DLD1 (cell line): Measurements from ENCODE around the gene CHAF1B.
"Not testable (repeated sequence)": the region's sequence is repeated elsewhere in the genome, so short reads cannot be mapped to it uniquely, and the experiment has no call there.

ENCODE experiments used
- in situ Hi-C: cut with HindIII; loops from 2 replicates; pipeline ENCODE4 v1.10.0; 2017; ENCODE audit warnings: low sequenced_read_pairs

Gene CHAF1B

DNA sequence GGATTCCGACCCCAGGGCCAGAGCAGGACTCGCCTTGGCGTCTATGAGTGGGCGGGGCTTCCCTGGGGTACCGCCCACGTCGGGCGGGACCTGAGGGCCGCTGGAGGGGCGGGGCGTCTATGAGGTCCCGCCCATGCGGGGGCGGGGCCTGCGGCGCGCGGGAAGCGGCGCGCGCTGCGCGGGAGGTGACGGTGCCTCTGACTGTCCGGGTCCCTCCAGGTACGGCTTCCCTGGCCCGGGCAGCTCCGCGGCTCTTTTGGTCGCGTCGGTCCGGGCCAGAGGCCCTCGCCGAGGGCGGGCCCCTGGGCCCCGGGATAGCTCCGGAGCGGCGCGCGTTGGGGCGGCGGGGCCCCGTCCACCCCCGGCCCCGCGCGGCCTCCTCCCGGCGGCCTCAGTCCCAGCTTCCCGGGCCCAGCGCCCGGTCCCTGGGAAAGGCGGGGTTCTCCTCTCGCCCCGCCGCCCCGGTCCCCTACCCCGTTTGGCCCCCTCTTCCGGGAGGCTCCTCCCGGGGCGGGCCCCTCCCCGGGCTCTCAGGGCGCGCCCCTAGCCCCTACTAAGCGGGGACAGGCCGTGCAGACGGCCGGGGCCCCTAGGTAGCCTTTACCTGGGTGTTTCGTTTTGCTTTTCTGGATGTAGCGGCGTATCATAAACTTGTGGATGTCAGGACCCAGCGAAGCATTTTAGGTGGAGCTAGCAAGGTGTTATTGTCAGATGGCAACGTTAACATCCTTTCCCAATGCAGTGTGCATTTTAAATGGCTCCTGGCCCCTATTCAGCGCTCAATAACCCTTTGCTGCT is at the start of gene CHAF1B:
TSS of gene CHAF1B (plus strand) at position 160 of the 798 bp plus-strand sequence. CDS start 745 bp downstream, outside the sequence.
- in situ Hi-C loops, result no loop called here

DNA sequence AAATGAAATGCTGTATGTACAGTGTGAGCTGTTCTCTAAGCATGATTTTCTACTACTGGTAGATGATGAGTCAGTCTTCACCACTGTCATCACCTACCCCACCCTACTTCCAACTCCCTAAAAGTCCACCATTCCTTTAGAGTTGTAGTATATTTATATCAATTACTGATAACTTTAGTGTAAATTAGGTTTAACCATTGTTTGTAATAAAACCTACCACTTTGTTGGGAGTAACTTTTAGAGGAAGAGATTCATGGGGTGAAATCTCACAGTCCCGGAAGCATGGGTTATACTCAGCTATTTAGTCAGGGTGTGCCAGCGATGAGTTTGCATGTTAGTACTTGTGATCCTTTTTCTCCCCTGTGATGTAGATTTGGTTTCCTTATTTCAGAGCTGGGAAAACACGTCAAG is 48.1 kb upstream of the CHAF1B start:
- in situ Hi-C loops, result no loop called here

DNA sequence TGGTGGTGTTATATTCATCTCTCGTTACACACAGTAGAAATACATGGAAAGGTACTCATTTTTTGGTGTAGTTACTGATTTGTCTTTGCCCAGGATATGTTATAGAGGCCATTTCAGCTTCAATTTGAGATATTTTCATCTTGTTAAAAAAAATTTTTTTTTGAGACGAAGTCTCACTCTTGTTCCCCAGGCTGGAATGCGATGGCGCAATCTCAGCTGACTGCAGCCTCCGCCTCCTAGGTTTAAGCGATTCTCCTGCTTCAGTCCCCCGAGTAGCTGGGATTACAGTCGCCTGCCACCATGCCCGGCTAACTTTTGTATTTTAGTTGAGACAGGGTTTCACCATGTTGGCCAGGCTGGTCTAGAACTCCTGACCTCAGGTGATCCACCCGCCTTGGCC is 46.2 kb upstream of the CHAF1B start:
- in situ Hi-C loops, result no loop called here

DNA sequence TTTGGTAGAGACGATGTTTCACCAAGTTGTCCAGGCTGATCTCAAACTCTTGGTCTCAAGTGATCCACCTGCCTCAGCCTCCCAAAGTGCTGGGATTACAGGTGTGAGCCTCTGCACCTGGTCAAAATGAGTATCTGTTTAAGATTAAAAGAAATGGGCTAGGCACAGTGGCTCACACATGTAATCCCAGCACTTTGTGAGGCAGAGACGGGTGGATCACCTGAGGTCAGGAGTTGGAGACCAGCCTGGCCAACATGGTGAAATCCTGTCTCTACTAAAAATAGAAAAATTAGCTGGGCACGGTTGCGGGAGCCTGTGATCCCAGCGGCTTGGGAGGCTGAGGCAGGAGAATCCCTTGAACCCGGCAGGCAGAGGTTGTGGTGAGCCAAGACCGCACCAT is 42.6 kb upstream of the CHAF1B start:
- in situ Hi-C loops, result not testable (repeated sequence)

DNA sequence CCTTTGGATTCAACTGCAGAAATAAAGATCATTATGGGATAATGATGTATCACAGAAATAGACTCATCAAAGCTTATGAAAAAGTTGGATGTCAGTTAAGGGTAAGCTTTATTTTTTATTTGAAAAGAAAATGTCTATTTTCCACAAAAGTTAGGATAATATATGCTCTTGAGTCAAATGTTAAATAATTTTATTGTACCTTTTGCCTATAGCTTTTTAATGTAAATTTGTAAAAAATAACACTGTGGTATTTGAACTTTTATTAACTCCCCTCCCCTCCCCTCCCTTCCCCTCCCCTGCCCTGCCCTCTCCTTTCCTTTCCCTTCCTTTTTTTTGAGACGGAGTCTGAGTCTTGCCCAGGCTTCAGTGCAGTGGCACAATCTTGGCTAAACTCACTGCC is 40.3 kb upstream of the CHAF1B start:
- in situ Hi-C loops, result no loop called here

DNA sequence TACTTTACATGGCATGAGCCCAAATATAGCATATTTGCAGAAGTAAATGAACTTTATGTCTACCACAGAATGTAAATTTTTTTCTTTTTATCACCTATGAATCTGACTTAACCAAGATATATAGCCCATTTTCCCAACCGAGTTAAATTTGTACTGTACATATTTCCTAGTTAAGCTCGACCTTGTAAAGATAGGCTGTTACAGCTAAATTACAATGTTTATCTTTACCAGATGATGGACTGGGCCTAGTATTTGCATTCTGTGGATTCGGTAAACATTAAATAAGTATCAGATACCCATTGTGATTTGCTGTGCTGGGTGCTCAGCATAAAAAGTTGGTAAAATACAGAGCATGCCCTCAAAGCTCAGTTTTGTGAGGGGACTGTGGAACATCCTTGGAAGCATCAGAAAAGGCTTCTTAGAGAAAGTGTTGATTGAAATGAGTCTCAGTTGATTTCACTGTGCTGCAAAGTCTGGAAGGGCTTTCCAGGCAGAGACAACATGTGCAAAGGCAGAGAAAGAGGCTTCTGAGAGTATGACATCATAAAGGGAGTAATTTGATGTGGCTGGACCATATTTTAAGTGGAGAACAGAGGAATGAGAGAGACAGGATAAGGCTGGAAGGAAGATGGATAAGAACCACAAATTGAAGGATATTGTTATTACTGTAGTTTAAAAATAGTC is 37.8 kb upstream of the CHAF1B start:
- in situ Hi-C loops, result no loop called here

DNA sequence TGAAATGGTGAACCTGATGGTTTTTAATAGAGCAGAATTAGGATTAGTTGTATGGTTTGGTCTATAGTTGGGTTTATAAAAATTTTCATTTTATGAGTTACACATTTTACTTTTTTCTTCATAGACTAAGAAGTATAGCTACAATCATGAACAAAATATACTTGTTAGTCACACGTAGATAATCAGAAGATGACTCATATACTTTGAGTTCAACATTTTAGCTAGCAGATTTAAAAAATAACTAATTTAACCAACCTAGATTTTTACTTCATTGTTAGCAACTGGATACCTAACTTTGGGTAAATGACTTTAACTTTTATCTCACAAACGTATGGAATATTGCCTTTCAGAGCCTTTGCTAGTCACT is 37.2 kb upstream of the CHAF1B start:
- in situ Hi-C loops, result no loop called here

DNA sequence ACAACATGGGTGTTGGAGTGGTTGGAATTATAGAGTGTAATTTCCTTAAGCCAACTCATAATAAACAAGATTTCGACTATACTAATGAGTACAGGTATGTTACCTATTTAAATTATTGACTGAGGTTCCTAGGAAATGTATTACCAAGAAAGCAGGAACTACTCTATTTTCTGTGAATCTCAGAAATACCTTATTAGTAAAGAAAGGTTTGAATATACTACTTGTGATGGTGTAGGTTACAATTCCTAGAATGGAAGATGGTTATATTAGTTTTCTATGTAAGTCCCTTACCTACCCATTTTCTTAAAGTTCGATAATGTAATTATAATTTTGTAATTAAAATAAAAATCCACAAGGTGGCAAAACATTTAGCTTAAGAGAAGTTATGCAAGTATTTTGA is 35.9 kb upstream of the CHAF1B start:
- in situ Hi-C loops, result no loop called here

DNA sequence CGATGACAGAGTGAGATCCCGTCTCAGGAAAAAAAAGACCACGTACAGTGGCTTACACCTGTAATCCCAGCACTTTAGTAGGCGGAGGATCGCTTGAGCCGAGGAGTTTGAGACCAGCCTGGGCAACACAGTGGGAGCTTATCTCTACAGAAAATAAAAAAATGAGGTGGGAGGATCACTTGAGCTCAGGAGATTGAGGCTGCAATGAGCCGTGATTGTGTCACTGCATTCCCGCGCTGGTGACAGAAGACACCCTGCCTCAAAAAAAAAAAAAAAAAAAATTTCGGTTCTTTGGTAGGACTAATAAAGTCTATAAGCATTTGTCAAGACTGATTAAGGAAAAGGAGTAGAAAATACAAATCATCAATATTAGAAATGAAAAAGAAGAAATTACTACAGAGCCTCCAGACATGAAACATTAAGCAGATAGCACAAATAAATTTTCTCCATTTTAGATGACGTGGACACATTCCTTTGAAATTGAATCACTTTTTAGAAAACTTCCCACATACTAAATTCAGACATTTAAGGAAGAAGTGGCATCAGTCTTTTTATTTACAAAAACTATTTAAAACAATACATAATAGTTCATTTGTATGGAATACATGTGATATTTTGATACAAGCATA is 34.8 kb upstream of the CHAF1B start:
- in situ Hi-C loops, result no loop called here

DNA sequence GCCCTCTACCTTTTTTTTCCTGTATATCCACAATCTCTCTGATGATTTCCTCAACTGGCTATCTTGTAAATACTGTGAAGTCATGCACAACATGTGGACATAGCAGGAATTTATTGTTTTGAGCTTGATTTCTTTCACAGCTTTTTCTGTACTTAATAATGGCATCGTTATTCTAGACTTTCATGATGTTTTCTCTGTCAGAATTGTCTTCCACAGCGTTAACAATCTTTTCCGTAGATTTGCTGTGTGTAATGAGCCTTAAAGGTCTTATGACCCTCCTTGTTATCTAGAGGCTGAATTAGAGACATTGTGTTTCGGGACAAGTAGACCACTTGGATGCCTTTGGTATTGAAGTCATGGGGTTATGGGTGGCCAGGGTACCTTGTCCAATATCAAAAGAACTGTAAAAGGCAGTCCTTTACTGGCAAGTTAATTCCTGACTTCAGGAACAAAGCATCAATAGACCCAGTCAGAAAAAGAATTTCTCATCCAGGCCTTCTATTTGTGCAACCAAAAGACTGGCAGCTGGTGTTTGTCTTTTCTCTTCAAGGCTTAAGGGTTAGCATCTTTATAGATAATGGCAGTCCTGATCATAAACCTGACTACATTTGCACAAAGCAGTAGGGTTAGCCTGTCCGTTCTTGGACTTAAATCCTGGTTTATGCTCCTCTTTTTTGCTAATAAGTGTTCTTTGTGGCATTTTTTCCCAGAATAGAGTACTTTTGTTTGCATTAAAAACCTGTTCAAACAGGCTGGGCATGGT is 30.1 kb upstream of the CHAF1B start:
- in situ Hi-C loops, result no loop called here

DNA sequence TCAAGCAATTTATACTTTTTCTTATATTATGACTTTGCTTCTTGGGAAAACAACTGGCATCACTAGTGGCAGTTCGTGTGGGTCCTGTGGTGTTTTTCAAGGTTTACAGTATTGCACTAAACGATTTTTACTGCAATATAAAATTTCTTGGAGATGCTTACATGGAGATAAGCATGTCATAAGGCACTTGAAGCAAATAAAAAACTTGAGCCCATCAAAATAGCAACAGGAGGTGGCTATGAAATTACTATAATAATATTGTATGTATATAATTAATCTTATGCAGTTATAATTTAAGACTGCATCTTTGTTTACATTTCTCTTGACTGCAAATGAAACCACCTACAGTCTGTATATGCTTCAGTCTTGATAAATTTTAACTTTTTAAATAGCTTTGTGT is 29.3 kb upstream of the CHAF1B start:
- in situ Hi-C loops, result no loop called here

DNA sequence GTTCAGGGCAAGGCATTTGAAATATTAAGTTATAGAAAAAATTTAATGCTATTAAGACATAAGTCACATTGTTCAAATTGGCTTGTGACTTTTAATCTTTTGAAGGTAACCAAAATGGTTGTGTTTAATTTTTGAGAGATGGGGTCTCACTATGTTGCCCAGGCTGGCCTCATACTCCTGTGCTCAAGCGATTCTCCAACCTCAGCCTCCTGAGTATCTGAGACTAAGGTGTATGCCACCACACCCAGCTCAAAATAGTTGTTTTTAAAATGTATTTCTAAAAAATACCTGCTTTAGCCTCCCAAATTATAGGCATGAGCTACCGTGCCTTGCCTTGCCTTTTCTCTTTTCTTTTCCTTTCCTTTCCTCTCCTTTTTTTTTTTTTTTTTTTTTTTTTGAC is 26.0 kb upstream of the CHAF1B start:
- in situ Hi-C loops, result no loop called here

DNA sequence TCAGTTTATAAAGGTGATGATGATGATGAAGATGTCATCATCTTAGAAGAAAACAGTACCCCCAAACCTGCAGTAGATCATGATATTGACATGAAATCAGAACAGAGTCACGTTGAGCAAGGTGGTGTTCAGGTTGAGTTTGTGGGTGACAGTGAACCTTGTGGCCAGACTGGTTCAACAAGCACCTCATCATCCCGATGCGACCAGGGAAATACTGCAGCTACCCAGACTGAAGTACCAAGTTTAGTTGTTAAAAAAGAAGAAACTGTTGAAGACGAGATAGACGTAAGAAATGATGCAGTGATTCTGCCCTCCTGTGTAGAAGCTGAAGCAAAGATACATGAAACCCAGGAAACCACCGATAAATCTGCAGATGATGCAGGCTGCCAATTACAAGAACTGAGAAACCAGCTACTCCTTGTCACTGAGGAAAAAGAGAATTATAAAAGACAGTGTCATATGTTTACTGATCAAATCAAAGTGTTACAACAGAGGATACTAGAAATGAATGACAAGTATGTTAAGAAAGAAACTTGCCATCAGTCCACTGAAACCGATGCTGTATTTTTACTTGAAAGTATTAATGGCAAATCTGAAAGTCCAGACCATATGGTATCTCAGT is 16.0 kb upstream of the CHAF1B start:
- in situ Hi-C loops, result no loop called here

DNA sequence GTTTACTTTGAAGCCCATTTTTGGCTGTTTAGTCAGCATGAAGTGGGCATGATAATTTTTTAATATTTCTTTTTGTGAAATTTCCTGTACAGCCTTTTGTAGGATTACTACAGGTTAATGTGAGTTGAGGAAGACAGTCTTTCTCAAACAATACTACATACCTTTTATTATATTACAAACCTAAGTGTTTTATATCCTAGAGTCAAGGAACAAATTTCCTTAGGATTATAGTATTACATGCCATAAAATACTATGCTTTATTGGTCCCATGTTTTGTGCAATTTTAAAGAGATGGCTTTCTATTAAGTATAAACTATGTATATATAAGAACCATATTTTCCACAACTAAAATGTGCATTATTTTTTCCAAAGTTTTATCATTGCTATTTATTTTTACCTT is 9.2 kb upstream of the CHAF1B start:
- in situ Hi-C loops, result no loop called here

DNA sequence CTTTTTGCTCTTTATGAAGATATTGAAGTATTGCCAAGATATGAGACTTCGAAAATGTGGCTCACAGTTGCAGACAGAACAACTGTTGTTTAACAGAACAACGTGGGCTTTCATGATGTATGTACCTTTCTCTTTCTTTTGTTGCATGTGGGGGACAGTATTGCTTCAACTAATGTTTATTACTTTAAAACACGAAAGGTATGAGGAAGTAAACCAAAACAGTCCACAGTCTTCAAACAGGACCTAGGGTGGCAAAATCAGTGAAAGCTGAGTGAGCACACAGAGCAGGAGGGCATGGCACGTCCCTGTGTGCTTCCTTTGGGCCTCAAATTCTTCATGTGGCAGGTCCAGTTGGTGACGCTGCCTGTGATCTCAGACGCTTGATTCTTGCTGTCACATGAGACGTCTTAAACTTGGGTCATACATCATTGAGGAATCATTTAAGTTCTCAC is 7.8 kb upstream of the CHAF1B start:
- in situ Hi-C loops, result no loop called here

DNA sequence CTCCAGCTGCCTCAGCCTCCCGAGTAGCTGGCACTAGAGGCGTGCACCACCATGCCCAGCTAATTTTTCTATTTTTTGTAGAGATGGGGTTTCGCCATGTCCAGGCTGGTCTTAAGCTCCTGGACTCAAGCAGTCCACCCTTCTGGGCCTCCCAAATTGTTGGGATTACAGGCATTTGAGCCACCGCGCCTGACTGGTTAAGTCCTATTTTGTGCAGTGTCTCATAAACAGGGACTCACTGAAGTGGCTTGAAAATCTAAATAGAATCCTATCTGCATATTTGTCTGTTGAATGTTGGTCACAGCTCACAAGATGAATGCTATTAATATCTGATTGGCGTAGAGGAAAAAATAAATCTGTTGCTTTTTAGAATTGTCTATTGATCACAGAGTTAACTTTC is 5.9 kb upstream of the CHAF1B start:
- in situ Hi-C loops, result no loop called here

DNA sequence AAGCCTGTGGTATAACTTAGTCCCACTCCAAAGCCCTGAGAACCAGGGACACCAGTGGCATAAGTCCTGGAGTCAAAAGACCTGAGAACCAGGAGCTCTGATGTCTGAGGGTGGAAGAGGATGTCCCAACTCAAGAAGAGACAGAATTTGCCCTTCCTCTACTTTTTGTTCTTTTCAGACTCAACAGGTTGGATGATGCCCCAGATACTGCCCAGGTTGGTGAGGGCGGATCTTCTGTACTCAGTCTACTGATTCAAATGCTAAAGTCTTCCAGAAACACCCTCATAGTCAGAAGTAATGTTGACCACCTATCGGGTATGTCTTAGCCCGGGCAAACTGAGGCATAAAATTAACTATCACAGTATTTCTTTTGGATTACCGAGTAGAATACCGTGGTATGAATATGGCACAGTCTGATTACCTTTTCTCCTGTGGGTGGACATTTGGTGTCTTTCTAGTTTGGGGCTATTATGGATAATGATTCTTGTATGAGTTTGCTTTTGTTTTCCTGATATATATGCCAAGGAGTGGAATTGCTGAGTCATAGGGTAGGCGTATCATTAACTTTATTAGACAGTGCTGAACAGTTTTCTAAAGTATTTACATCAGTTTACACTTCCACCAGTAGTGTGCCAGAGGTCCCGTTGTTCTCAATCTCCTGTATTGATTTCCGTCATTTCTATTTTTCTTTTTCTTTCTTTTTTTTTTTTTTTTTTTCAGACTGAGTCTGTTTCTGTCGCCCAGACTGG is 3.2 kb upstream of the CHAF1B start:
- in situ Hi-C loops, result no loop called here

DNA sequence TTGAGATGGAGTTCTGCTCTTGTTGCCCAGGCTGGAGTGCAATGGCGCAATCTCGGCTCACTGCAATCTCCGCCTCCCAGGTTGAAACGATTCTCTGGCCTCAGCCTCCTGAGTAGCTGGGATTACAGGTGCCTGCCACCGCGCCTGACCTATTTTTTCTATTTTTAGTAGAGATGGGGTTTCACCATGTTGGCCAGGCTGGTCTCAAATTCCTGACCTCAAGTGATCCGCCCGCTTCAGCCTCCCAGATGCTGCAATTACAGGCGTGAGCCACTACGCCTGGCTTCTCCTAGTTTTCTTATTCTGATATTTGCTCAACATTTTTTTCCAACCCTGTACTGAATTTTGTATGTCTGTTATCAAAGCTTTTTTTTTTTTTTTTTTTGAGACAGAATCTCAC is 2.5 kb upstream of the CHAF1B start:
- in situ Hi-C loops, result not testable (repeated sequence)

DNA sequence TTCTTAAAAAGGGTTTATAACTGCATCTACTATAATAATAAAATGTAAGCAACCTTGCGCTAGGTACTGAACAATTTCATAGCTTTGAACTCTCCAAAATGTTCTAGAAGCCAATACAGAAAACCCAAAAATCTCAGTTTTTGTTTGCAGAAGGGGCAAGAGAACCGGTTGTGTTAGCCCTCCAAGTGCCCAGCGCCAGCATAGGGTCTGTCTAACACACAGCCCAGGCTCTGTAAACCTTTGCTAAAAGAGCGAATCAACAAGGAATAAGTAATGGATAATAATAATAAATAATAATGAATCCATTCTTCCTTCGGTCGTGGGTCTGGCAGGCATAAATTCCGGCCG is 333 bp upstream of the CHAF1B start:
- in situ Hi-C loops, result no loop called here

DNA sequence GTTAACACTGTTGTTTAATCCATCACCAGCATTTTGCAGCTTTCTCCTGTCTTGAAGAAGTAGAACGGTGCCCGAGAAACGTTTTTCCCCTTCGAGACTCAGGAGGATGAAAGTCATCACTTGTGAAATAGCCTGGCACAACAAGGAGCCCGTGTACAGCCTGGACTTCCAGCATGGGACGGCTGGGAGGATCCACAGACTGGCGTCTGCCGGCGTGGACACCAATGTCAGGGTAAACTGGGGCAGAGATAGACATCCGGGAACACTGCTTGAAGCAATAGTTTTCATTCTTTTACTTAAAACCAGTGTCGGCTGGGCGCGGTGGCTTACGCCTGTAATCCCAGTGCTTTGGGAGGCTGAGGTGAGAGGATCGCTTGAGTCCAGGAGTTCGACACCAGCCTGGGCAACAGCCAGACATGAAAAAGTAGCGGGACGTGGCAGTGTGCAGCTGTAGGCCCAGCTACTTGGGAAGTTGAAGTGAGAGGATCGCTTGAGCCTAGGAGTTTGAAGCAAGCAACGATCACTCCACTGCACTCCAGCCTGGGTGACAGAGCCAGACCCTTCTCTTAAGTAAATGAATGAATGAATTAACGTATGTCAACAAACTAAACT is 945 bp downstream of the CHAF1B start:
- in situ Hi-C loops, result no loop called here
